ENCODE measurements around the gene RSL1D1. TPM values are rescaled to one million over a fixed set of nuclear protein-coding genes. Genes with fewer than 3 reads are reported as not detected.

Gene RSL1D1
- total and polyA plus RNA-seq, 9 of the 15 experiments (the other 6 are each of a cell fraction or from before 2014, with no cell fraction given) = 259 to 753 (median 373) TPM

- TF ChIP-seq MGA (IDR thresholded peaks at IDR 0.05) (no peak), REST (IDR thresholded peaks at IDR 0.05; ENCODE audit: borderline replicate concordance) (no peak), REST (CRISPR knock-in tag; IDR thresholded peaks at IDR 0.05; ENCODE audit: low read depth) (no peak), FOXO4 (CRISPR knock-in tag; IDR thresholded peaks at IDR 0.05) (no peak), L3MBTL2 (IDR thresholded peaks at IDR 0.05) (no peak)
Observed at GRCh38 chr16:11791144-11791828, 60.1 kb downstream of the RSL1D1 start (continued).

All from K562 (cell line).